Measurements from ENCODE around the gene ABCA2.

GRCh38 chr9:137001857-137002645 lies 26.0 kb downstream of the ABCA2 start:
- no peak for TF ChIP-seq POLR2A (IDR thresholded peaks at IDR 0.05)
- TF ChIP-seq, protein P1, sequence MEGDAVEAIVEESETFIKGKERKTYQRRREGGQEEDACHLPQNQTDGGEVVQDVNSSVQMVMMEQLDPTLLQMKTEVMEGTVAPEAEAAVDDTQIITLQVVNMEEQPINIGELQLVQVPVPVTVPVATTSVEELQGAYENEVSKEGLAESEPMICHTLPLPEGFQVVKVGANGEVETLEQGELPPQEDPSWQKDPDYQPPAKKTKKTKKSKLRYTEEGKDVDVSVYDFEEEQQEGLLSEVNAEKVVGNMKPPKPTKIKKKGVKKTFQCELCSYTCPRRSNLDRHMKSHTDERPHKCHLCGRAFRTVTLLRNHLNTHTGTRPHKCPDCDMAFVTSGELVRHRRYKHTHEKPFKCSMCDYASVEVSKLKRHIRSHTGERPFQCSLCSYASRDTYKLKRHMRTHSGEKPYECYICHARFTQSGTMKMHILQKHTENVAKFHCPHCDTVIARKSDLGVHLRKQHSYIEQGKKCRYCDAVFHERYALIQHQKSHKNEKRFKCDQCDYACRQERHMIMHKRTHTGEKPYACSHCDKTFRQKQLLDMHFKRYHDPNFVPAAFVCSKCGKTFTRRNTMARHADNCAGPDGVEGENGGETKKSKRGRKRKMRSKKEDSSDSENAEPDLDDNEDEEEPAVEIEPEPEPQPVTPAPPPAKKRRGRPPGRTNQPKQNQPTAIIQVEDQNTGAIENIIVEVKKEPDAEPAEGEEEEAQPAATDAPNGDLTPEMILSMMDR (IDR thresholded peaks at IDR 0.05) = no peak
